Lung (tissue), 12 donors: ENCODE results near the gene FAF2. TPM values are rescaled to one million over a fixed set of nuclear protein-coding genes. Genes with fewer than 3 reads are reported as not detected.

ENCODE experiments used
- ATAC-seq: fragments of 200-7000 bp; cut with Tn5 transposase; one replicate; pipeline ENCODE4 v1.9.1; 2020; ENCODE audit warnings: moderate number of reproducible peaks; ENCODE audit not compliant: insufficient read depth, low FRiP score
- DNase-seq, 3 donors: peaks; one replicate each; pipeline ENCODE4 v3.0.0-alpha.2; 2013 to 2017
- H3K27ac ChIP-seq, 2 donors: one replicate each; pipeline ENCODE4 v1.5.1; 2013; ENCODE audit warnings: mild to moderate bottlenecking in 2 of 2, moderate library complexity in 2 of 2, control low read depth in 1 of 2, inconsistent platforms in 1 of 2, low read depth in 1 of 2, low read length in 1 of 2
- H3K27me3 ChIP-seq, 3 donors: one replicate each; pipeline ENCODE4 v1.5.1; 2013; ENCODE audit warnings: low read length in 2 of 3; ENCODE audit not compliant: control insufficient read depth in 3 of 3, insufficient read depth in 3 of 3
- H3K36me3 ChIP-seq, 4 donors: one replicate each; pipeline ENCODE4 v1.5.1; 2013; ENCODE audit warnings: low read length in 4 of 4, mild to moderate bottlenecking in 1 of 4, moderate library complexity in 1 of 4; ENCODE audit not compliant: control insufficient read depth in 4 of 4, insufficient read depth in 4 of 4
- H3K4me1 ChIP-seq, 5 donors: one replicate each; pipeline ENCODE4 v1.5.1; 2013; ENCODE audit warnings: low read length in 5 of 5, mild to moderate bottlenecking in 2 of 5, moderate library complexity in 1 of 5; ENCODE audit not compliant: control insufficient read depth in 5 of 5, insufficient read depth in 5 of 5
- H3K4me3 ChIP-seq: one replicate; pipeline ENCODE4 v1.5.1; 2013; ENCODE audit warnings: mild to moderate bottlenecking, control low read depth, moderate library complexity
- H3K9ac ChIP-seq, 2 donors: one replicate each; pipeline ENCODE4 v1.5.1; 2013; ENCODE audit warnings: low read length in 2 of 2, control low read depth in 1 of 2; ENCODE audit not compliant: insufficient read depth in 1 of 2
- H3K9me3 ChIP-seq, 4 donors: one replicate each; pipeline ENCODE4 v1.5.1; 2013; ENCODE audit warnings: low read length in 3 of 4, mild to moderate bottlenecking in 1 of 4, moderate library complexity in 1 of 4; ENCODE audit not compliant: control insufficient read depth in 4 of 4, insufficient read depth in 3 of 4
- CTCF ChIP-seq: IDR thresholded peaks from 2 replicates; pipeline ENCODE4 v1.5.1; 2012; ENCODE audit warnings: mild to moderate bottlenecking; ENCODE audit errors: control extremely low read depth, extremely low read depth
- WGBS, 2 donors: extraction: QIAGEN DNeasy Blood & Tissue Kit; methylation state at CpG; one replicate each; pipeline ENCODE4 v1.1.7; 2013; 5-methylcytosine and 5-hydroxymethylcytosine counted together
- polyA plus RNA-seq, 2 donors: library from polyadenylated mRNA; stranded (reverse); fragments of 200-250 nt; gene quantifications; one replicate each; pipeline ENCODE4 v1.2.1, GENCODE V29; 2013
- total RNA-seq, 2 donors: library from RNA; depleted of rRNA in 1 of 2; stranded (reverse); fragments of >200 nt in 1 of 2; gene quantifications; one replicate each; pipeline ENCODE4 v1.2.1, GENCODE V29; 2014 to 2021
- donor health status: control.
- donor health status: control.
- donor health status: Bipolar disorder and iron deficiency.
- donor health status: healthy.
- donor health status: DM: yes; HTN: yes; CAD: no.

The FAF2 gene
- total and polyA plus RNA-seq, 4 donors = 12.5 to 40.1 (median 26.6) TPM

- no peaks in the 10 kb centered on the region for H3K27me3 ChIP-seq
- TF ChIP-seq CTCF = no peak
- peak; percentile 75 to 85 (median 80) for DNase-seq
- peak overlapping the region in 1 of 2 donors; percentile 26 for H3K9ac ChIP-seq
- H3K36me3 ChIP-seq = peaks cover 3 to 35% (median 6%) of the 10 kb centered on the region in 4 donors
- H3K4me3 ChIP-seq = no peak overlapping the region
- 10 to 29% methylated on average over 8 of the region's 8 CpGs for WGBS, 2 donors
- H3K27ac ChIP-seq = peak overlapping the region; percentile 85 to 98
- no peaks in the 10 kb centered on the region for H3K9me3 ChIP-seq
- peaks cover 19 to 50% (median 20%) of the 10 kb centered on the region in 5 donors for H3K4me1 ChIP-seq
- ATAC-seq = no peak
Observed at GRCh38 chr5:176533390-176533789, 85.2 kb downstream of the FAF2 start.

GRCh38 chr5:176533894-176534611, 85.9 kb downstream of the FAF2 start:
- peaks cover 19 to 56% (median 23%) of the 10 kb centered on the region in 5 donors for H3K4me1 ChIP-seq
- DNase-seq = peak in 2 of 3 donors; percentile 22 to 40

GRCh38 chr5:176534640-176535039, 86.5 kb downstream of the FAF2 start:
- Histone ChIP-seq H3K9me3 (no peaks in the 10 kb centered on the region), H3K36me3 (peaks cover 0 to 22% (median under 1%) of the 10 kb centered on the region in 4 donors), H3K4me3 (no peak overlapping the region), H3K27me3 (no peaks in the 10 kb centered on the region), H3K27ac (peak overlapping the region; percentile 85 to 98), H3K9ac (peak overlapping the region in 1 of 2 donors; percentile 36), H3K4me1 (peaks cover 19 to 57% (median 23%) of the 10 kb centered on the region in 5 donors)
- ATAC-seq = no peak
- WGBS, 2 donors = 66 to 71% methylated on average over 4 of the region's 4 CpGs
- no peak for TF ChIP-seq CTCF
- DNase-seq = no peak

More at GRCh38 chr5:176533894-176534611, 85.9 kb downstream of the FAF2 start:
- Histone ChIP-seq H3K27ac (peak overlapping the region; percentile 85 to 98), H3K9me3 (no peaks in the 10 kb centered on the region), H3K27me3 (no peaks in the 10 kb centered on the region), H3K4me3 (no peak overlapping the region), H3K36me3 (peaks cover 0 to 28% (median 4%) of the 10 kb centered on the region in 4 donors), H3K9ac (peak overlapping the region in 1 of 2 donors; percentile 26)
- TF ChIP-seq CTCF = no peak
- no peak for ATAC-seq
- 3 to 9% methylated on average over 10 of the region's 10 CpGs for WGBS, 2 donors
